Esophagus squamous epithelium (tissue), 5 donors: Measurements from ENCODE around the gene PDZK1IP1. TPM values are rescaled to one million over a fixed set of nuclear protein-coding genes. Genes with fewer than 3 reads are reported as not detected.

Experiments used
- DNase-seq: peaks from one replicate; lab custom pipeline; 2025; lab: John Stamatoyannopoulos, UW
- H3K27ac ChIP-seq, 4 donors: fragments of 200-600 bp; sonication (generic); one replicate each; pipeline ENCODE4 v1.5.1; 2016 to 2019; ENCODE audit warnings: mild to moderate bottlenecking in 1 of 4
- H3K27me3 ChIP-seq, 4 donors: fragments of 200-600 bp; sonication (generic); 1 replicate in 3 of 4; 2 replicates in 1 of 4; pipeline versions ENCODE4 v1.5.1 to v1.6.0; 2017 to 2021; ENCODE audit warnings: antibody characterized with exemption in 1 of 4
- H3K36me3 ChIP-seq, 3 donors: fragments of 200-600 bp; sonication (generic); one replicate each; pipeline ENCODE4 v1.5.1; 2016 to 2019
- H3K4me1 ChIP-seq, 3 donors: fragments of 200-600 bp; sonication (generic); one replicate each; pipeline ENCODE4 v1.5.1; 2017 to 2019
- H3K4me3 ChIP-seq, 4 donors: fragments of 200-600 bp; sonication (generic); 1 replicate in 3 of 4; 2 replicates in 1 of 4; pipeline ENCODE4 v1.5.1; 2016 to 2019; ENCODE audit warnings: mild to moderate bottlenecking in 2 of 4, moderate library complexity in 1 of 4
- H3K9me3 ChIP-seq, 3 donors: fragments of 200-600 bp; sonication (generic); one replicate each; pipeline ENCODE4 v1.5.1; 2016 to 2019
- POLR2A ChIP-seq, 4 donors: fragments of 450-650 bp; IDR thresholded peaks; one replicate each; pipeline ENCODE4 v1.6.1; 2017; ENCODE audit warnings: antibody characterized with exemption in 4 of 4, mild to moderate bottlenecking in 4 of 4, moderate library complexity in 3 of 4
- WGBS, 2 donors: methylation state at CpG; one replicate each; pipeline ENCODE4 v1.1.5; 2018; 5-methylcytosine and 5-hydroxymethylcytosine counted together
- intact Hi-C: fragments of 100-400 bp; cut with DNase I; formaldehyde crosslinking; loops from one replicate; pipeline ENCODE4 v1.15.0; 2022
- total RNA-seq, 4 donors: library from RNA; depleted of rRNA; stranded (reverse); fragments of >200 nt; gene quantifications; one replicate each; pipeline ENCODE4 v1.1.0, GENCODE V29; 2016
- TF ChIP-seq, protein P1 (sequence below), 6 experiments: fragments of 450-650 bp in 4 of 6; fragments of 200-600 bp in 2 of 6; sonication (generic) in 2 of 6; IDR thresholded peaks; one replicate each; pipeline ENCODE4 v1.5.1; 2016 to 2019; ENCODE audit warnings: antibody characterized with exemption in 6 of 6, mild to moderate bottlenecking in 4 of 6, moderate library complexity in 4 of 6
- donor health status: DM: yes; HTN: yes; CAD: no.

PDZK1IP1 gene
- total RNA-seq, 4 donors from 2014 or later: 9.7 to 429 (median 312) TPM

DNA sequence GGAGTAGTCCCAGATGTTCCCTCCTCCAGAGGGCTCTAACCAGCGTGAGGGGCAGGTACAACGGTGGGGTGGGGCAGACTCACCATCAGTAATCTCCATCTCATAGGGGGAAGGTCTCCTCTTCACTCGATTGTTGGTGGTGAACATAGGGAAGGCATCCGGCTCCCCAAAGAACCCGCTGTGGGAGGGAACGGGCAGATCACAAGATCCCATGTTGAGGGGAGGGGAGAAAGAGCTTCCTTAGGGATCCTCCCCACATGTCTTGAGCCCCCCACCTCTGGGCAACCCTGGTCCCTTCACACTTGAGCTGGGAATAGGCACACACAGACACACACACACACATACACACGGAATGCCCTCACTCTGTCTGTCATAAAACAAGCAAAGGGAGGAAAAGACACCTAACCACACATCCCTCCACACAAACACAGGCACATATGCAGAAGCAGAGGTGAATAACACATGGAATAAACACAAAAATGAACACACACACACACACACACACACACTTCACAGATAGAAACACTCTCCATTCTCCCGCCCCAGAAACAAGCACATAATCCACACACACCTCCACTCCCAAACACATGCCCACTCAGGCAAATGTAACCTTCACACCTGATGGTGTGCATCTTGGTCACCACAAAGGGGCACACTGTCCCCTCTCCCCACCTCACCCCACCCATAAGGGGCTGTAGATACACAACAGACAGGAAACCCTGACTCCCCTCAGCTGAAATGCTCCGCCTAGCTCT, 34.3 kb upstream of the PDZK1IP1 start:
- Histone ChIP-seq H3K9me3 (no peaks in the 10 kb centered on the region), H3K4me3 (no peak overlapping the region), H3K27me3 (peaks cover 12 to 98% (median 31%) of the 10 kb centered on the region in 4 donors), H3K4me1 (peaks cover 10 to 35% (median 15%) of the 10 kb centered on the region in 3 donors), H3K36me3 (no peaks in the 10 kb centered on the region), H3K27ac (no peak overlapping the region)
- no peak for DNase-seq
- intact Hi-C loops: no loop called here
- 28 to 39% methylated on average over 7 of the region's 9 CpGs for WGBS, 2 donors
- TF ChIP-seq POLR2A (IDR thresholded peaks at IDR 0.05): no peak
- TF ChIP-seq, protein P1, sequence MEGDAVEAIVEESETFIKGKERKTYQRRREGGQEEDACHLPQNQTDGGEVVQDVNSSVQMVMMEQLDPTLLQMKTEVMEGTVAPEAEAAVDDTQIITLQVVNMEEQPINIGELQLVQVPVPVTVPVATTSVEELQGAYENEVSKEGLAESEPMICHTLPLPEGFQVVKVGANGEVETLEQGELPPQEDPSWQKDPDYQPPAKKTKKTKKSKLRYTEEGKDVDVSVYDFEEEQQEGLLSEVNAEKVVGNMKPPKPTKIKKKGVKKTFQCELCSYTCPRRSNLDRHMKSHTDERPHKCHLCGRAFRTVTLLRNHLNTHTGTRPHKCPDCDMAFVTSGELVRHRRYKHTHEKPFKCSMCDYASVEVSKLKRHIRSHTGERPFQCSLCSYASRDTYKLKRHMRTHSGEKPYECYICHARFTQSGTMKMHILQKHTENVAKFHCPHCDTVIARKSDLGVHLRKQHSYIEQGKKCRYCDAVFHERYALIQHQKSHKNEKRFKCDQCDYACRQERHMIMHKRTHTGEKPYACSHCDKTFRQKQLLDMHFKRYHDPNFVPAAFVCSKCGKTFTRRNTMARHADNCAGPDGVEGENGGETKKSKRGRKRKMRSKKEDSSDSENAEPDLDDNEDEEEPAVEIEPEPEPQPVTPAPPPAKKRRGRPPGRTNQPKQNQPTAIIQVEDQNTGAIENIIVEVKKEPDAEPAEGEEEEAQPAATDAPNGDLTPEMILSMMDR (IDR thresholded peaks at IDR 0.05): no peak

- WGBS, 2 donors: 47 to 52% methylated on average over 5 to 8 of the region's 10 CpGs
Observed at GRCh38 chr1:47223174-47223920, 33.5 kb upstream of the PDZK1IP1 start.

GRCh38 chr1:47222476-47222875, 32.6 kb upstream of the PDZK1IP1 start:
- Histone ChIP-seq H3K9me3 (no peaks in the 10 kb centered on the region), H3K27me3 (peaks cover 11 to 84% (median 22%) of the 10 kb centered on the region in 4 donors), H3K27ac (no peak overlapping the region), H3K4me3 (no peak overlapping the region), H3K4me1 (peaks cover 10 to 30% (median 15%) of the 10 kb centered on the region in 3 donors), H3K36me3 (no peaks in the 10 kb centered on the region)
- intact Hi-C loops: no loop called here
- 73 to 79% methylated on average over 3 of the region's 3 CpGs for WGBS, 2 donors
- no peak for DNase-seq
- TF ChIP-seq, protein P1 (IDR thresholded peaks at IDR 0.05): no peak
- no peak for TF ChIP-seq POLR2A (IDR thresholded peaks at IDR 0.05)

More at GRCh38 chr1:47223174-47223920, 33.5 kb upstream of the PDZK1IP1 start:
- H3K27ac ChIP-seq: no peak overlapping the region
- intact Hi-C loops: no loop called here
- no peak overlapping the region for H3K4me3 ChIP-seq
- DNase-seq: no peak
- H3K27me3 ChIP-seq: peaks cover 11 to 92% (median 24%) of the 10 kb centered on the region in 4 donors
- no peaks in the 10 kb centered on the region for H3K36me3 ChIP-seq
- TF ChIP-seq POLR2A (IDR thresholded peaks at IDR 0.05): no peak
- TF ChIP-seq, protein P1 (IDR thresholded peaks at IDR 0.05): no peak
- no peaks in the 10 kb centered on the region for H3K9me3 ChIP-seq
- H3K4me1 ChIP-seq: peaks cover 10 to 34% (median 15%) of the 10 kb centered on the region in 3 donors

- WGBS, 2 donors: 84 to 96% methylated on average over 5 to 11 of the region's 29 CpGs
- intact Hi-C loops: no loop called here
- Histone ChIP-seq H3K4me3 (no peak overlapping the region), H3K4me1 (peaks cover under 1 to 6% (median 2%) of the 10 kb centered on the region in 3 donors), H3K36me3 (no peaks in the 10 kb centered on the region), H3K27ac (no peak overlapping the region), H3K27me3 (peaks cover 0 to 56% (median 8%) of the 10 kb centered on the region in 4 donors), H3K9me3 (no peaks in the 10 kb centered on the region)
- TF ChIP-seq, protein P1 (IDR thresholded peaks at IDR 0.05): no peak
- no peak for TF ChIP-seq POLR2A (IDR thresholded peaks at IDR 0.05)
- no peak for DNase-seq
Observed at GRCh38 chr1:47219590-47220220, 29.9 kb upstream of the PDZK1IP1 start.
